Mammary epithelial cell (primary cell): ENCODE measurements around the gene MYO1H.

Experiments
- CTCF ChIP-seq, 2 donors: IDR thresholded peaks in 1 of 2; conservative IDR thresholded peaks in 1 of 2; 2 replicates each; pipeline ENCODE4 v1.5.1; 2011 to 2012; ENCODE audit warnings: inconsistent platforms in 2 of 2, low read length in 2 of 2, mild to moderate bottlenecking in 2 of 2, control low read depth in 1 of 2, low read depth in 1 of 2; ENCODE audit not compliant: insufficient read depth in 1 of 2; ENCODE audit errors: extremely low read depth in 1 of 2
- EZH2 ChIP-seq: IDR thresholded peaks from 2 replicates; pipeline ENCODE4 v1.6.1; 2012; ENCODE audit warnings: low read length, inconsistent platforms, borderline replicate concordance

- TF ChIP-seq CTCF (conservative IDR thresholded peaks at IDR 0.05 in 1 of 2, IDR thresholded peaks at IDR 0.05 in 1 of 2; ENCODE audit: extremely low read depth in 1 of 2, insufficient read depth in 1 of 2, low read depth in 1 of 2, low read length in 2 of 2): no peak
- no peak for TF ChIP-seq EZH2
These were observed 140.5 kb downstream of the MYO1H start for GRCh38 chr12:109488051-109488665.
